ENCODE results near the gene CENPP.

- TF ChIP-seq POLR2AphosphoS5 (IDR thresholded peaks at IDR 0.05; ENCODE audit: insufficient read depth in 1 of 2, low read depth in 1 of 2), result no peak
- TF ChIP-seq, protein P1, sequence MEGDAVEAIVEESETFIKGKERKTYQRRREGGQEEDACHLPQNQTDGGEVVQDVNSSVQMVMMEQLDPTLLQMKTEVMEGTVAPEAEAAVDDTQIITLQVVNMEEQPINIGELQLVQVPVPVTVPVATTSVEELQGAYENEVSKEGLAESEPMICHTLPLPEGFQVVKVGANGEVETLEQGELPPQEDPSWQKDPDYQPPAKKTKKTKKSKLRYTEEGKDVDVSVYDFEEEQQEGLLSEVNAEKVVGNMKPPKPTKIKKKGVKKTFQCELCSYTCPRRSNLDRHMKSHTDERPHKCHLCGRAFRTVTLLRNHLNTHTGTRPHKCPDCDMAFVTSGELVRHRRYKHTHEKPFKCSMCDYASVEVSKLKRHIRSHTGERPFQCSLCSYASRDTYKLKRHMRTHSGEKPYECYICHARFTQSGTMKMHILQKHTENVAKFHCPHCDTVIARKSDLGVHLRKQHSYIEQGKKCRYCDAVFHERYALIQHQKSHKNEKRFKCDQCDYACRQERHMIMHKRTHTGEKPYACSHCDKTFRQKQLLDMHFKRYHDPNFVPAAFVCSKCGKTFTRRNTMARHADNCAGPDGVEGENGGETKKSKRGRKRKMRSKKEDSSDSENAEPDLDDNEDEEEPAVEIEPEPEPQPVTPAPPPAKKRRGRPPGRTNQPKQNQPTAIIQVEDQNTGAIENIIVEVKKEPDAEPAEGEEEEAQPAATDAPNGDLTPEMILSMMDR (IDR thresholded peaks at IDR 0.05), result no peak
Observed at GRCh38 chr9:92605224-92605623, 279.5 kb downstream of the CENPP start.

All from vagina (tissue), 2 donors.